K562 (cell line): Measurements from ENCODE around the gene AK4. TPM values are rescaled to one million over a fixed set of nuclear protein-coding genes. Genes with fewer than 3 reads are reported as not detected.

Experiments used
- BMI1 ChIP-seq: fragments of 150-350 bp; IDR thresholded peaks from 2 replicates; pipeline ENCODE4 v1.6.1; 2014; ENCODE audit warnings: low read length
- FUS ChIP-seq: fragments of 200-400 bp; formaldehyde crosslinking; optimal IDR thresholded peaks from 2 replicates; pipeline ENCODE3; 2017; ENCODE audit warnings: low read depth, low read length
- KLF1 ChIP-seq: fragments of 450-650 bp; IDR thresholded peaks from 2 replicates; pipeline ENCODE4 v1.6.1; 2016; ENCODE audit warnings: missing genetic modification characterization, missing compliant biosample characterization
- MAFK ChIP-seq: IDR thresholded peaks from 2 replicates; pipeline ENCODE4 v1.6.1; 2011; ENCODE audit warnings: low read length, improper control_type of control experiment
- MCM2 ChIP-seq: fragments of 450-650 bp; IDR thresholded peaks from 2 replicates; pipeline ENCODE4 v1.6.1; 2017; ENCODE audit warnings: low read depth, mild to moderate bottlenecking
- PKNOX1 ChIP-seq: fragments of 450-650 bp; IDR thresholded peaks from 2 replicates; pipeline ENCODE4 v1.6.1; 2016
- PRPF4 ChIP-seq: fragments of 200-400 bp; formaldehyde crosslinking; IDR thresholded peaks from one replicate; pipeline ENCODE4 v1.6.1; 2017; ENCODE audit warnings: low read length, low read depth, mild to moderate bottlenecking; ENCODE audit not compliant: insufficient read depth, poor library complexity, severe bottlenecking
- PTBP1 ChIP-seq: fragments of 200-400 bp; formaldehyde crosslinking; IDR thresholded peaks from 2 replicates; pipeline ENCODE4 v1.6.1; 2017; ENCODE audit warnings: low read depth, low read length
- YY1 ChIP-seq, 3 experiments: IDR thresholded peaks; 2 replicates each; pipeline ENCODE4 v1.6.1; 2011; ENCODE audit warnings: low read length in 2 of 3, mild to moderate bottlenecking in 2 of 3, moderate library complexity in 2 of 3, borderline replicate concordance in 1 of 3, control low read depth in 1 of 3, low read depth in 1 of 3; ENCODE audit not compliant: insufficient read depth in 3 of 3, insufficient replicate concordance in 2 of 3, control insufficient read depth in 1 of 3, insufficient read length in 1 of 3; ENCODE audit errors: extremely low read depth in 1 of 3
- ZEB2 ChIP-seq: fragments of 450-650 bp; IDR thresholded peaks from 2 replicates; pipeline ENCODE4 v1.6.1; 2016
- ZMIZ1 ChIP-seq, 2 experiments: fragments of 150-350 bp in 1 of 2; IDR thresholded peaks; 2 replicates each; pipeline ENCODE4 v1.6.1; 2012 to 2016; ENCODE audit warnings: low read depth in 2 of 2, low read length in 2 of 2, mild to moderate bottlenecking in 1 of 2, moderate library complexity in 1 of 2
- polyA plus RNA-seq, 8 experiments: library from polyadenylated mRNA; depleted of rRNA in 4 of 8; stranded (reverse) in 5 of 8; unstranded in 3 of 8; fragments of >200 nt; fragmentation: Nextera tagmentation in 2 of 8; fragmentation: Illumina TruSeq in 1 of 8; extraction: Ambion mirVana in 2 of 8; extraction: Trizol in 1 of 8; gene quantifications; 2 replicates each; pipeline versions ENCODE4 v1.2.1 to v1.2.3, GENCODE V29; 2011 to 2014; ENCODE audit warnings: inconsistent platforms in 1 of 8, missing spikeins in 1 of 8
- total RNA-seq, 7 experiments: library from RNA; depleted of rRNA in 6 of 7; stranded (reverse); fragments of >200 nt in 6 of 7; fragmentation: Illumina TruSeq in 2 of 7; extraction: Trizol in 2 of 7; gene quantifications; 2 replicates each; pipeline versions ENCODE4 v1.2.1 to v1.2.3, GENCODE V29; 2011 to 2021; ENCODE audit warnings: low replicate concordance in 1 of 7
- TF ChIP-seq, protein P1 (sequence below): fragments of 250-450 bp; sonication (Bioruptor Pico); IDR thresholded peaks from 2 replicates; pipeline ENCODE4 v1.9.0; 2021; ENCODE audit warnings: mild to moderate bottlenecking, inconsistent platforms
- TF ChIP-seq, protein P2 (sequence below): IDR thresholded peaks from 3 replicates; pipeline ENCODE4 v1.6.1; 2011; ENCODE audit warnings: borderline replicate concordance, mild to moderate bottlenecking; ENCODE audit not compliant: insufficient read length, insufficient read depth
- TF ChIP-seq, protein P3 (sequence below), 2 experiments: IDR thresholded peaks; 2 replicates each; pipeline ENCODE4 v1.6.1; 2011; ENCODE audit warnings: borderline replicate concordance in 1 of 2, control low read depth in 1 of 2, low read depth in 1 of 2, low read length in 1 of 2, mild to moderate bottlenecking in 1 of 2, mixed read lengths in 1 of 2, moderate library complexity in 1 of 2; ENCODE audit not compliant: insufficient read depth in 1 of 2, insufficient read length in 1 of 2, poor library complexity in 1 of 2, severe bottlenecking in 1 of 2; ENCODE audit errors: extremely low read depth in 1 of 2
- TF ChIP-seq, protein P4 (sequence below): sonication (generic); formaldehyde crosslinking; IDR thresholded peaks from 2 replicates; pipeline ENCODE4 v1.8.1; 2023; ENCODE audit warnings: mild to moderate bottlenecking, missing genetic modification reagents

Gene AK4
- total and polyA plus RNA-seq, 9 of the 15 experiments (the other 6 are each of a cell fraction or from before 2014, with no cell fraction given): 10.4 to 96.6 (median 21.5) TPM

DNA sequence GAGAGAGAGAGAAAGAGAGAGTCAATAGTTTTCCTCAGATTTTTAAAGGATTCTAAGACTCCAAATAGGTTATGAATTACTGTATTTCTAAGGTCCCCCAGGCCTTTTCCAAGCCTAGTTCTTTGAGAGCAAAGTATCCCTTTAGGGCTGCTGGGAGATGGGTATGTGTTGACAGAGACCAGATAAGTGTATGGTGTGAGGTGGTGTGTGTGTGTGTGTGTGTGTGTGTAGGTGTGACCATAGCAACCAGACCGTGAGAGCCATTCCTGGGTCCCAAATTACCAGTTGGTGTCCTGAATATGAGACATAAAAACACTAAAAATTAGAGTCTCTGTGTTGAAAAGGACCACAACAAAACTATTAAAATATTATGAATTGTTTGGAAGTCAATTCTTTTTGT, 119.7 kb downstream of the AK4 start (continued):
- TF ChIP-seq, protein P1, sequence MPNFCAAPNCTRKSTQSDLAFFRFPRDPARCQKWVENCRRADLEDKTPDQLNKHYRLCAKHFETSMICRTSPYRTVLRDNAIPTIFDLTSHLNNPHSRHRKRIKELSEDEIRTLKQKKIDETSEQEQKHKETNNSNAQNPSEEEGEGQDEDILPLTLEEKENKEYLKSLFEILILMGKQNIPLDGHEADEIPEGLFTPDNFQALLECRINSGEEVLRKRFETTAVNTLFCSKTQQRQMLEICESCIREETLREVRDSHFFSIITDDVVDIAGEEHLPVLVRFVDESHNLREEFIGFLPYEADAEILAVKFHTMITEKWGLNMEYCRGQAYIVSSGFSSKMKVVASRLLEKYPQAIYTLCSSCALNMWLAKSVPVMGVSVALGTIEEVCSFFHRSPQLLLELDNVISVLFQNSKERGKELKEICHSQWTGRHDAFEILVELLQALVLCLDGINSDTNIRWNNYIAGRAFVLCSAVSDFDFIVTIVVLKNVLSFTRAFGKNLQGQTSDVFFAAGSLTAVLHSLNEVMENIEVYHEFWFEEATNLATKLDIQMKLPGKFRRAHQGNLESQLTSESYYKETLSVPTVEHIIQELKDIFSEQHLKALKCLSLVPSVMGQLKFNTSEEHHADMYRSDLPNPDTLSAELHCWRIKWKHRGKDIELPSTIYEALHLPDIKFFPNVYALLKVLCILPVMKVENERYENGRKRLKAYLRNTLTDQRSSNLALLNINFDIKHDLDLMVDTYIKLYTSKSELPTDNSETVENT (CRISPR knock-in tag): no peak
- TF ChIP-seq, protein P2, sequence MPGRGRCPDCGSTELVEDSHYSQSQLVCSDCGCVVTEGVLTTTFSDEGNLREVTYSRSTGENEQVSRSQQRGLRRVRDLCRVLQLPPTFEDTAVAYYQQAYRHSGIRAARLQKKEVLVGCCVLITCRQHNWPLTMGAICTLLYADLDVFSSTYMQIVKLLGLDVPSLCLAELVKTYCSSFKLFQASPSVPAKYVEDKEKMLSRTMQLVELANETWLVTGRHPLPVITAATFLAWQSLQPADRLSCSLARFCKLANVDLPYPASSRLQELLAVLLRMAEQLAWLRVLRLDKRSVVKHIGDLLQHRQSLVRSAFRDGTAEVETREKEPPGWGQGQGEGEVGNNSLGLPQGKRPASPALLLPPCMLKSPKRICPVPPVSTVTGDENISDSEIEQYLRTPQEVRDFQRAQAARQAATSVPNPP: no peak
- TF ChIP-seq ZMIZ1 (IDR thresholded peaks at IDR 0.05; ENCODE audit: low read depth in 2 of 2, low read length in 2 of 2): no peak
- TF ChIP-seq, protein P3, sequence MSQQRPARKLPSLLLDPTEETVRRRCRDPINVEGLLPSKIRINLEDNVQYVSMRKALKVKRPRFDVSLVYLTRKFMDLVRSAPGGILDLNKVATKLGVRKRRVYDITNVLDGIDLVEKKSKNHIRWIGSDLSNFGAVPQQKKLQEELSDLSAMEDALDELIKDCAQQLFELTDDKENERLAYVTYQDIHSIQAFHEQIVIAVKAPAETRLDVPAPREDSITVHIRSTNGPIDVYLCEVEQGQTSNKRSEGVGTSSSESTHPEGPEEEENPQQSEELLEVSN (IDR thresholded peaks at IDR 0.05; ENCODE audit: borderline replicate concordance in 1 of 2, extremely low read depth in 1 of 2, insufficient read depth in 1 of 2, insufficient read length in 1 of 2, low read depth in 1 of 2, low read length in 1 of 2, poor library complexity in 1 of 2, severe bottlenecking in 1 of 2): no peak
- no peak for TF ChIP-seq PRPF4
- TF ChIP-seq BMI1: peak; percentile 52; the same call in 1 of the 2 replicates
- no peak for TF ChIP-seq PTBP1
- 0 out of 2 replicates have a peak, but pooled peaks have one; percentile 60 for TF ChIP-seq ZEB2
- TF ChIP-seq PKNOX1: no peak
- no peak for TF ChIP-seq KLF1 (tag)
- TF ChIP-seq MAFK: no peak
- TF ChIP-seq, protein P4, sequence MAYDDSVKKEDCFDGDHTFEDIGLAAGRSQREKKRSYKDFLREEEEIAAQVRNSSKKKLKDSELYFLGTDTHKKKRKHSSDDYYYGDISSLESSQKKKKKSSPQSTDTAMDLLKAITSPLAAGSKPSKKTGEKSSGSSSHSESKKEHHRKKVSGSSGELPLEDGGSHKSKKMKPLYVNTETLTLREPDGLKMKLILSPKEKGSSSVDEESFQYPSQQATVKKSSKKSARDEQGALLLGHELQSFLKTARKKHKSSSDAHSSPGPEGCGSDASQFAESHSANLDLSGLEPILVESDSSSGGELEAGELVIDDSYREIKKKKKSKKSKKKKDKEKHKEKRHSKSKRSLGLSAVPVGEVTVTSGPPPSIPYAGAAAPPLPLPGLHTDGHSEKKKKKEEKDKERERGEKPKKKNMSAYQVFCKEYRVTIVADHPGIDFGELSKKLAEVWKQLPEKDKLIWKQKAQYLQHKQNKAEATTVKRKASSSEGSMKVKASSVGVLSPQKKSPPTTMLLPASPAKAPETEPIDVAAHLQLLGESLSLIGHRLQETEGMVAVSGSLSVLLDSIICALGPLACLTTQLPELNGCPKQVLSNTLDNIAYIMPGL (CRISPR knock-in tag): no peak
- no peak for TF ChIP-seq MCM2
- no peak for TF ChIP-seq FUS
- peak in 1 of 3 experiments; percentile 16 for TF ChIP-seq YY1 (IDR thresholded peaks at IDR 0.05; ENCODE audit: borderline replicate concordance in 1 of 3, control insufficient read depth in 1 of 3, extremely low read depth in 1 of 3, insufficient read depth in 3 of 3, insufficient read length in 1 of 3, insufficient replicate concordance in 2 of 3, low read depth in 1 of 3, low read length in 2 of 3)
